BJ (cell line): Measurements from ENCODE around the gene PCF11. TPM values are rescaled to one million over a fixed set of nuclear protein-coding genes. Genes with fewer than 3 reads are reported as not detected.

Source experiments
- CTCF ChIA-PET: fragments of 350-600 bp; formaldehyde crosslinking; extraction: SDS; loops from one replicate; lab custom pipeline; 2021; ENCODE audit warnings: antibody characterized with exemption, inconsistent platforms; lab: Yijun Ruan, JAX
- POLR2A ChIA-PET: fragments of 300-600 bp; sonication (Branson Sonifier 250); formaldehyde crosslinking; extraction: SDS; loops from one replicate; lab custom pipeline; 2021; ENCODE audit warnings: antibody characterized with exemption; lab: Charles Lee
- DNase-seq: peaks from one replicate; pipeline ENCODE4 v3.0.0-alpha.2; 2011; ENCODE audit warnings: low read depth
- H3K27me3 ChIP-seq: 2 replicates; pipeline ENCODE4 v1.6.0; 2011; ENCODE audit warnings: low read length; ENCODE audit not compliant: control insufficient read depth, insufficient read depth
- H3K36me3 ChIP-seq: 2 replicates; pipeline ENCODE4 v1.5.1; 2011; ENCODE audit warnings: low read length; ENCODE audit not compliant: control insufficient read depth, insufficient read depth
- H3K4me3 ChIP-seq: 2 replicates; pipeline ENCODE4 v1.5.1; 2011; ENCODE audit warnings: low read depth, mild to moderate bottlenecking, control low read depth, low read length
- polyA plus RNA-seq: library from polyadenylated mRNA; depleted of rRNA; stranded (reverse); fragments of >200 nt; gene quantifications from 2 replicates; pipeline ENCODE4 v1.2.3, GENCODE V29; 2011; rRNA removed
- small RNA-seq: library from RNA; depleted of rRNA; stranded (forward); fragments of <200 nt; gene quantifications from one replicate; pipeline ENCODE3, GENCODE V24; 2012; ENCODE audit warnings: low replicate concordance, low read depth; ENCODE audit not compliant: insufficient read length
- TF ChIP-seq, protein P1 (sequence below): IDR thresholded peaks from 2 replicates; pipeline ENCODE4 v1.5.1; 2011; ENCODE audit warnings: low read depth, mild to moderate bottlenecking, control low read depth, inconsistent platforms, low read length, moderate library complexity; ENCODE audit not compliant: insufficient read depth

PCF11 gene
- polyA plus RNA-seq, 1 experiment = 14.6 TPM

DNA sequence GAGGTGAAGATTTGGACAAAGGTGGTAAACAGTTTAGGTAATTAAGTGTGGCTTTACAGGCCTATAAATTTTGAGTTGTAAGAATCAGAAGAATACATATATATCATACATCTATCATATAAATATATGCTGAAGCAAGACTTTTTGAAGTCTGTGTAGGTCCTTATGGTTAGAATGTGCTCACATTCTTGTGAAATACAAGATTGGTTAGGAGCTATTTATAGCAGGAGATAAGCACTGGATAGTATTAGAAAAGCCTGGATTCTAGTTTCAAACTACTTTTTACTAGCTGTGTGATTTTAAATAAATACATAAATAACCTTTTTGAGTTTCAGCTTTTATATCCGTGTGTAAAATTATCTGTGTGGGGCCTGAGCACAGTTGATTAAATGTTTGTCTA, 78.9 kb downstream of the PCF11 start:
- no peak overlapping the region for H3K4me3 ChIP-seq
- CTCF ChIA-PET = interaction anchor here (0.8 to 2.3 kb wide), 8 partner anchors 8 to 584 kb away, joined by 3 to 9 read pairs (median 4); no protein-coding TSS in a partner anchor
- TF ChIP-seq, protein P1, sequence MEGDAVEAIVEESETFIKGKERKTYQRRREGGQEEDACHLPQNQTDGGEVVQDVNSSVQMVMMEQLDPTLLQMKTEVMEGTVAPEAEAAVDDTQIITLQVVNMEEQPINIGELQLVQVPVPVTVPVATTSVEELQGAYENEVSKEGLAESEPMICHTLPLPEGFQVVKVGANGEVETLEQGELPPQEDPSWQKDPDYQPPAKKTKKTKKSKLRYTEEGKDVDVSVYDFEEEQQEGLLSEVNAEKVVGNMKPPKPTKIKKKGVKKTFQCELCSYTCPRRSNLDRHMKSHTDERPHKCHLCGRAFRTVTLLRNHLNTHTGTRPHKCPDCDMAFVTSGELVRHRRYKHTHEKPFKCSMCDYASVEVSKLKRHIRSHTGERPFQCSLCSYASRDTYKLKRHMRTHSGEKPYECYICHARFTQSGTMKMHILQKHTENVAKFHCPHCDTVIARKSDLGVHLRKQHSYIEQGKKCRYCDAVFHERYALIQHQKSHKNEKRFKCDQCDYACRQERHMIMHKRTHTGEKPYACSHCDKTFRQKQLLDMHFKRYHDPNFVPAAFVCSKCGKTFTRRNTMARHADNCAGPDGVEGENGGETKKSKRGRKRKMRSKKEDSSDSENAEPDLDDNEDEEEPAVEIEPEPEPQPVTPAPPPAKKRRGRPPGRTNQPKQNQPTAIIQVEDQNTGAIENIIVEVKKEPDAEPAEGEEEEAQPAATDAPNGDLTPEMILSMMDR = no peak
- POLR2A ChIA-PET = no interaction called here
- no peak for DNase-seq
- H3K36me3 ChIP-seq = no peaks in the 10 kb centered on the region
- no peaks in the 10 kb centered on the region for H3K27me3 ChIP-seq

Small RNAs within 50 kb of the gene (small RNA-seq; reads per million reads assigned to genes)
- gene AP000873.5 = not detected

Other genes starting within 250 kb of the PCF11 start
- 14.0 and 15.9 TPM in 2 replicates for gene RAB30, start 85.2 kb upstream of the PCF11 start, polyA plus RNA-seq
- gene ANKRD42, start 36.6 kb downstream of the PCF11 start, polyA plus RNA-seq = 5.1 and 9.1 TPM in 2 replicates
- 22.6 and 56.2 TPM in 2 replicates for gene CCDC90B, start 129.2 kb downstream of the PCF11 start, polyA plus RNA-seq